Ramos (cell line): ENCODE results near the gene ARHGEF26.

Experiments
- in situ Hi-C: fragments of 300-500 bp; cut with MboI; formaldehyde crosslinking; loops from one replicate; pipeline ENCODE4 v1.14.3; 2022; ENCODE audit warnings: low sequenced_read_pairs; ENCODE audit not compliant: unreplicated experiment

The ARHGEF26 gene

DNA sequence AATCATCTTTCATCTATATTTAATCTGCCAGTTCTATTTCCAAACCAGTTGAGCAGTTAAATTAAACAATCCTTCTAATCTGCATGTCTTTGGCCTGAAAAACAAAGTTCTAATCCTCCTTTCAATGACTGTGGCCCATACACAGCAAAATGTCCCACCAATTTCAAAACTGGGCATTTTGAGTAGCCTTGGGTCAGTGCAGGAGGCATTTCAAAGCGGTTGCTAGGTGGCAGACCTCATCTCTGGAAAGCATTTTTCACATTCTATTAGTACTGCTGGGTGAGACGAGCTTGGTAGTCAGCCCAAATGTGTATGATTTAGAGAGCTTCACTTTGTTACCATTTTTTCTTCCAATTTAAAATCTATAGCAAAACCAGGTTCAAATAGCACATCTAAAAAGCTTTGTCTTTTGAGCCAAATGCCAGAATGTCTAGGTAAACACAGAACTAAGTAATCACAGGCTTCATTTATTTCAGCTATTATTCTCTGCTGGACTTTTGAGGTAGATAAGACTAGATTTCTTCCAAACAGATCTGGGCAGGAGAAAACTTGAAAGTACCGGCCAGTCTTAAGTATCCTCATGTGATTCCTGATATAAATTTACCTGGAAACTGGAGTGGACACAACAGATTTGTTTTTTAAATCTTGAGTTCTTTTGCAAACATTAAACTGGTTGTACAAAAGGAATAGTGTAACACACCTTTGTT is 8.9 kb upstream of the ARHGEF26 start:
- in situ Hi-C loops, result no loop called here

DNA sequence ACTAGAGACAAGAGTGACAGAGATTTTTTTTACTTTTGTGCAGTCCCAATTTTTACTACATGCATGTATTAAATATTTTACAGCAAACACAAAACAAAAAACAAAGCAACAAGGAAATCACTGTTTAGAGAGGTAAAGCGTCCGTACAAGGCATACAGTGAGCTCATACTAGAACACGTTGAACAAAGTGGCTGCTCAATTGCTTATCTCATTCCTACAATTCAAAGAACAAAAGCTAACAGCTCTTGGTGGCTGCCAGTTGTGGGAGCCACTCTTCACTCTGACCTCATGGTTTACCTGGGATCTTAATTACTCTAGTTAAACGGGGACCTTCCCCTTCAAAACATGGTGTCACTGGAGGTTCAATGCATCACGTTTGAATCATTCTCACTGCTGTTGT is 7.6 kb upstream of the ARHGEF26 start:
- in situ Hi-C loops, result no loop called here

DNA sequence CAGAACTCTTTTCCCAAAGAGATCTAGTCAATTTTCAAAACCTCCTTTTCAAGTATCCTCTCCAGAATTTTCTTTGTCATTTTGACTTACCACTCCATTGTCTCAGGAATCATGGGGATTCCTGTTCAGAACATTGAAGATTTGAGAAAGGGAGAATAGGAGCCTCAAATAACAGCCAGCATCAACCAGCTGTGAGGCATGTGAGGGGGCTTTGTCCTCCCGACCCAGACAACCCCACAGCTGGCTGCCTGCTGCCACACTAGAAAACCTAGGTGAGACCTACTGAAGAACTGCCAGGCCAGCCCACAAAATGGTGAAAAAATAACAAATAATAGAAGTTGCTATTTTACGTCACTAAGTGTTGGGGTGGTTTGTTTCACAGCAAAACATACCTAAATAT is 5.9 kb upstream of the ARHGEF26 start:
- in situ Hi-C loops, result no loop called here

DNA sequence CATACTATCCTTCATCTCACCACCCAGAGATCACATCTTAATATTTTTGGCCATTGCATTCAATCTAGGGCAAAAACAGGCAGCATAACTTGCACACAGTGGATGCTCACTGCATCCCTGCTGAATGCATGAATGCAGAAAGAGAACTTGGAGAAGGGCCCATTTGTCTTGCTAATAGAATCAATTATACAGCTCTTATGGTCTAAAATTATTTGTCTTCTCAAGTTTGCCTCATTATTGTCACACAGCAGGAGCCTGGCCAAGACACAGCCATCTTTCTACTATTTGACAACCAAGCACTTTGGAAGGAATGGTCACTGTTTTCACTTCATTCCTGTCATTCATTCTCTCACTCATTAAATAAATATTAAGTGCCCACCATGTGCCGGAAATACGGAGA is 1.2 kb upstream of the ARHGEF26 start:
- in situ Hi-C loops, result no loop called here

DNA sequence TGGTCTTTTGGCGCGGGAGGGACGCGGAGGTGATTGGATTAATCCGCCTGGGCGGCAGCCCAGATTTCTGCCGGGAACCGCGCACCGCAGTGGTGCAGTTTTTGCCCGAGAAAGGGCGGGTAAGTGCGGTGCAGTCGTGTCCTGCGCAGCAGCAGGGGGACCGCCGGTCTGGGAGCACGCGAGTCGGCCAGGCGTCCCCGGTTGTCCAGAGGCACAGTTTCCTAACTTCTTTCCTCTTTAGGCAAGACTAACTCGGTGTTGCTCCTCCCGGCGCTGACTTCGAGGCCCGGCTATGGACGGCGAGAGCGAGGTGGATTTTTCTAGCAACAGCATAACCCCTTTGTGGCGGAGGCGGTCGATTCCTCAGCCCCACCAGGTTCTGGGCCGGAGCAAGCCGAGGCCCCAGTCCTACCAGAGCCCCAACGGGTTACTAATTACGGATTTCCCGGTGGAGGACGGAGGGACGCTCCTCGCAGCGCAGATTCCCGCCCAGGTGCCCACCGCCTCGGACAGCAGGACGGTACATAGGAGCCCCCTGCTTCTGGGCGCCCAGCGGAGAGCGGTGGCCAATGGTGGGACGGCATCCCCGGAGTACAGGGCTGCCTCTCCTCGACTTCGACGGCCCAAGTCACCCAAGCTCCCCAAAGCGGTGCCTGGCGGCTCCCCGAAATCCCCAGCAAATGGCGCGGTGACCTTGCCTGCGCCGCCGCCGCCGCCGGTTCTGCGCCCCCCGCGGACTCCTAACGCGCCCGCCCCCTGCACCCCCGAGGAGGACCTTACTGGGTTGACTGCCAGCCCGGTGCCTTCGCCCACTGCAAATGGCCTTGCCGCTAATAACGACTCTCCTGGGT is 736 bp downstream of the ARHGEF26 start:
- in situ Hi-C loops, result no loop called here

DNA sequence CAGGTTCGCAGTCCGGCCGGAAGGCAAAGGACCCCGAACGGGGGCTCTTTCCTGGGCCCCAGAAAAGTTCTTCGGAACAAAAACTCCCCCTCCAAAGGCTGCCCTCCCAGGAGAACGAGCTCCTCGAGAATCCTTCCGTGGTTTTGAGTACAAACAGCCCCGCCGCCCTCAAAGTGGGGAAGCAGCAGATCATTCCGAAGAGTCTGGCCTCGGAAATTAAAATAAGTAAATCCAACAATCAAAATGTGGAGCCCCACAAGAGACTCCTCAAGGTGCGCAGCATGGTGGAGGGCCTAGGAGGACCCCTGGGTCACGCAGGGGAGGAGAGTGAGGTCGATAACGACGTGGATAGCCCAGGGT is 1.3 kb downstream of the ARHGEF26 start:
- in situ Hi-C loops, result no loop called here

DNA sequence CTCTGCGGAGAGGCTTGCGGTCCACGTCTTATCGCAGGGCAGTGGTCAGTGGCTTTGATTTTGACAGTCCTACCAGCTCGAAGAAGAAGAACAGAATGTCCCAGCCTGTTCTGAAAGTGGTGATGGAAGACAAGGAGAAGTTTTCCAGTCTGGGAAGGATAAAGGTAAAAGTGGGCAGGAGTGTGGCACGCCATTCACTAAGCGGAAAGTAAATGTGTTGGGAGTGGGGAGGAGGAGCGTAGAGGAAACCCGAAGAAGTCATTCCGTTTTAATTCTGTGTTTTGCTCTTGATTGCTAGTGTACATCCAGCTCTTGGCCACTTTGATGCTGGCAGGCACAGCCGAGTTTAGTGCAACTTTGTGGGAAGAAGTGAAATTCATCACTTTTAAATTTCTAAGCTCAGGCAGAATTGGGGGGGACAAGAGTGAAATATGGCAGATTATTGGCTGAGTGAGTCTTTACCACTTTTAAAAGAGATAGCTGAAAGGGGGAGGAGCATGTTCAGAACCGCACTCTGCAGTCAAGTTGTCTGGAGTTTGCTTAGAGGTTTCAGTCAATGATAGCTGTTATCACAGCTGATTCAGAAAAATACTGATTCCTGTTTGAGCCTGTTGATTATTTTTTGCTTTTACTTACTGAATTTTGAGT is 1.8 kb downstream of the ARHGEF26 start:
- in situ Hi-C loops, result no loop called here

DNA sequence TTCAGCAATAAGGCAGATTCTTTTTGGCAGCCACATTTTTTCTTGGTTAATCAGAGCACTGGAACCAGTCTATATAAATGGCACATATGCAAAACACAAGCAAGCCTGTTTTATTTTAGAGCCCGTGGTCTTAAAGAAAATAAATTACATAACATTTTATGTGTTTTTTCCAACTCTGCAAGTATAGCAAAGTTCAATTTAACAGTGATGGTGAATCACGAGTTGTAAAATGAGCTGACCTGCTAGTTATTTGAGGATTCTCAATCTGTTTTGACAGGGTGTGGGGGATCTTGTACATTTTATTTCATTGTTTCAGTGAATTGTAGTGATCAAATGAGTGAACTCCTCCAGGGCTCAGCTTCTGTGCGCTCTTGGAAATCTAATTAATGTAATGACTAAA is 2.7 kb downstream of the ARHGEF26 start:
- in situ Hi-C loops, result no loop called here

DNA sequence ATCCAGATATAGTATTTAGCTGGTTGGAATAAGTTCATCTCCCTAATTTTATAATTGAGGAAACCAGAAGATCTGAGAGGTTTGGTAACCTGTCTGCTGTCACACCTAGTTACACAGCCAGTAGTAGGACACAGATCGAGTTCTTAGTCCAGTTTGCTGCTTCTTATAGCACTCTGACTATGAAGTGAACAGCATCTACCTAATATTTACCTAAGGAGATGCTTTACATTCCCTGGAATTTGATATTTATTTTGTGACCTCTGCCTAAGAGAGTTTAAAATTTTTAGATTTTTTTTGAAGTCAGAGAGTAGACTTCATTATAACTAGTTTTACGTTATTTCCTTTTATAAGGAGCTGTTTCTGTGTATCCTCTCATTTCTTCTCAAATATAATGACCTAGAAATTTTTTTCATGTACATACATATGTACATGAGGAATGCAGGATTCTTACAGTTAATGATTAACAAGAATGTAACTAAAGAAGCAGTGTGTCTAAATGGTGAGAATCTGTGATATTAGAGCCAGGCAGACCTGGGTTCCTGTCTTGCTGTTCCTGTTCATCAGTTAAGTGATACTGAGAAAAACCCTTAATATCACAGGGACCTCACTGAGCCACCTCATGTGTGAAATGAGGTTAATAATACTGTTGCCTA is 4.3 kb downstream of the ARHGEF26 start:
- in situ Hi-C loops, result no loop called here

DNA sequence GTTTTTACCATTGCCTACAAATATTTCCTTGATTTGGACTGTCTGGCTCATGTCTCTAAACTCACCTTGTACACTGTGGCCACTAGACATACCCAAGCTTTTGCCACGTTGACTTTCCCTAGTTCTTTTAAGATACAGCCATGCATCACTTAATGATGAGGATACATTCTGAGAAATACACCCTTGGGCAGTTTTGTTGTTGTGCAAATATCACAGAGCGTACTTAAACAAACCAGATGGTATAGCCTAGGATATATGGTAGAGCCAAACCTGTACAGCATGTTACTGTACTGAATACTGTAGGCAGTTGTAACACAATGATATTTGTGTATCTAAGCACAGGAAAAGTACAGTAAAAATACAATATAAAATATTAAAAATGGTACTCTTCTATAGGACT is 5.5 kb downstream of the ARHGEF26 start:
- in situ Hi-C loops, result no loop called here

DNA sequence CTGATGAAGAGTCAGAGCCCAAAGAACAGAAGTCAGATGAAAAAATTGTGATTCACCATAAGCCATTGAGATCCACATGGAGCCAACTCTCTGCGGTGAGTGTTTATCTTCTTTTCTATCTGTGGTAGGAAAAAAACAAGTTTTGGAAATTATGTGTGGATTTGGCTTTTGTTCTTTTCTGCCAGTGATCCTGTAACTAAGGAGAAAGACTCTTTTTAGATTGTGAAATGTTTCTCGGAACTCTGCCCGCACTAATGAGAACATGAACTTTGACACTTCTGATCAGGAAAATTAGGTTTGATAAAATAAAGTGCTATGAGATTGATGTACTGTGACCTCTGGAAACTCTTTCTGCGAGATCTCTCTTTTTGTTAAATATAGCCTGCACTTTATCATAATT is 8.4 kb downstream of the ARHGEF26 start:
- in situ Hi-C loops, result no loop called here

DNA sequence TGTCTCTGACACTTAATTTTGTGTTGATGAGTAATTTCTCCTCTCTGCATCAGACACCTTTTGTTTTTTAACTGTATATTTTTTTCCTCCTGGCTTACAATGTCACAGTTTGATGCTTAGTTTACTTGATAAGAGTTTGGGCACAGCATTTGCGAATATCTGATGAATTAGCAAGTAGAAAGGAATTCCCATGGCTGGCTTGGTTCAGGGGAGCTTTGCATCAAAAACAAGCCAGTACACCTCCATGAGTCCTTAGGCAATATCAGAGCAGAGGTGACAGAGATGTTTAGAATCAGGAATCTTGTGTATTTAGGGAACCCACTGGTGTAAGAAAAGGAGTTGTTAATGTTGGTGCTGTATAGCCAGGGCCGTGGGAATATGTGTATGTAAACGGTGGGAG is 9.3 kb downstream of the ARHGEF26 start:
- in situ Hi-C loops, result no loop called here

DNA sequence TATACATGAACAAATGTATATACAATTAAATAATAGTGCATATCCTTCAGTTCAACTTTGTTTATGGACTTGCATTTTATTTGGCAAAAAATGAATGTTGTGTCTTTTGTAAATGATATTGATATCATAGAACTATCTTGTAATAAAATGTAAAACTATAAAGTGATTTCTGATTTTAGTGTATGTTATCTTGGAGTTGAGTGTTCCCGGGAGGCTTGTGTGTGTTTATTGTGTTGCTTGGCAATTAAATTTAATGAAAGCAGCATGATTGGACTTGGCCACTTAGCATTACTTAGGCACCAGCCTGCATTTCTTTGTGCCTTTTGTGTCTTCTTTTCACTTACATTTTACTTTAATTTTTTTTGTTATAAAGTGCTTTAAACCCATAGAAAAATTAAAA is 10.6 kb downstream of the ARHGEF26 start:
- in situ Hi-C loops, result no loop called here

DNA sequence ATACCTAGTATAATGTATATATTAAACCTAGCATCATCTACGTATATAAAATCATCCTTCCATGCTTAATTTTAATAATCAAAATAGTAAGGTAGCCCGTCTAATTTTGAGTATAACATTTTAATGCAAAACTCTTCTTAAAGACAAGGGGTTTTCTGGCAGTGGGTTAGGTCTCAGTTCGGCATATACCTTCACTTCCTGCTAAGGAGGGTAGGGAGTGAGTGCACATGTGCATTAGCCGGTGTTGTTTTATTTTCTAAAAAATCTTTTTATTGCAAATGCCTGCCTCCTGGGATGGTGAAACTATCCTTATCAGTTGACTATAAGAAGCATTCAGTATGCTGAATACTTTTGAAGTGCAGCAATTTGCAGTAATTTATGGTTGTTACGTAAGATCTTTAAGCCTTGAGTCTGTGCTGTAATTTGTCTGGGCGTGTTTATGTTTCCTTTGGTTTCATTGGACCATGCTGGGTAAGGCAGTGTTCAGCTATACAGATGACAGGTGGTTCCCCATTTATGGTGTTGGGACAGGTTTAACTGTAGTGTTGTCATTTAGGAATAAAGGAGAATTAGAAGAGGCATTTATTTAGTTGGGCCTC is 11.7 kb downstream of the ARHGEF26 start:
- in situ Hi-C loops, result no loop called here

DNA sequence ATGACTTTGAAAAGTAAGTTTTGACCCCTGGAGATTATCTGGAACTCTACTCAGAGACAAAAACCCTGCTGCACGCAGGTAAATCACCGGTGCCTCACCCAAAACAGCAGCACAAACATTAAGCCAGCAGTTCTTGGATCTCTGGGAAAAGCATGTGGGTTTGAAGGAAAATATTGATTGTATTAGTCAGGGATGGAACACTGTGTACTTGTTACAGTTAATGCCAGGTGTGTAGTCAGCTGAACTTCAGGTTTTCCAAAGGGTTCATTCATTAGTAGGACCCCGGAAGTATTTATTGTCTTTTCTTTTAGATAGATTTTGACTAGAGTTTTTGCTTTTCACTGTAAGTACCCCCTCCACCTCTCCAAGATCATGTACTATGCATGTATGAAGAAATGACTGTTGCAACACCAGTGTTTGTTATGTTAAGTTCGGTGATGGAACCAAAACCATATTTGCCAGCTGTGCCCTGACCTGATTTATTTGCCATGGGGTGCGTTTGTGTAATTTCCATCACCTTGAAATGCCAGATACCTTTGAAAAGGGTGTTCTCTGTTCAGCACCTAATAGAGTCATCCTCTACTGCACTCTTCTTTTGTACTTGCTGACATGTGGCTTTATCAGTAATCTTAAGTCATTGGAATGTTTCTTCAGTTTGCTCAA is 14.5 kb downstream of the ARHGEF26 start:
- in situ Hi-C loops, result no loop called here

DNA sequence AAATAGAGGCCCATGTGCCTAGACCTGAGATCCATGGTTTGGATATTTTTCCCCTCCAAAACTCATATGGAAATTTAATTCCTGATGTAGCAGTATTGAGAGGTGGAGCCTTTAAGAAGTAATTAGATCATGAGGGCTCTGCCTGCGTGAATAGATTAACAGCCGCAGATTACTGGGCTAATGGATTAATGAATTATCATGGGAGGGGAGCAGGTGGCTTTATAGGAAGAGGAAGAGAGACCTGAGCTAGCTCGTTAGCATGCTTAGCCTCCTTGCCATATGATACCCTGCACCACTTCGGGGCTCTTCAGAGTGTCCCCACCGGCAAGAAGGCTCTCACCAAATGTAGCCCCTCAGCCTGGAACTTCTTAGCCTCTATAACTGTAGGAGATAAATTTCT is 15.8 kb downstream of the ARHGEF26 start:
- in situ Hi-C loops, result no loop called here

DNA sequence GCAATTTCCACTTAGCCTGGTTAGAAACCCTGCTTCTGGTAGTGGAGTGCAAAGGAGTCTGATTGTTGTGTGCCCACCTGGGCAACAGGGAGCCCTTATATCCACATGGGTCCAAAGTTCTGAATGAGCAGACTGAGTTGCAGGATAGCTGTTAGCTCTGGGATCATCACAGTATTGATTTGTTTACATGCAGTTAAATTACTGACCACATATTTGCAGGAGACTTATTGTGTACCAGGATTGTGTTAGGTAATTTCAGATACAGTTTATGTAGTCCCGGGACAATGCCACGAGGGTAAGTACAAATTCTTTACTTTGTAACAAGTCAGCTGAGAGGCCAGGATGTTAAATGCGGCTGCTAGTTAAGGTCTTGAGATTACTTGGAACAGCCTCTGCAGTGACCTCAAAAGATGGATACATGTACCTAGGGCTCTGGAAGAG is 18.8 kb downstream of the ARHGEF26 start:
- in situ Hi-C loops, result no loop called here

DNA sequence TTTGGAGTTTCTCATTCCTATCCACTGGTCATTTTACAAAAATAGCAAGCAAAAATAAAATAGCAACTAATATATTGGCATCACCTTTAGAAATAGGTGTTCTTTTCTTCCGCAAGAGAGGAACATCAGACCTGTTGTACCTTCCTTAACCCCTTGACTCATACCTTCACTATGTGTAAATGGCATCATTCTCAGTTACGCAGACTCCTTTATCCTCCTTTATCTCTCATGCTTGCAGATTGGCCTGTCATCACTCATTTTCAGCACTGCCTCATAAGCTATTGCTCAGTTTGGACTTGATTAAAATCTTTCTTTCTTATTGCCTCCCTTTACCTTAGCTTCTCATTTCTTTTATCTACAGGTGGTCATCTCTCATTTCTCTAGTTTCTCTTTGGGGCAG is 21.4 kb downstream of the ARHGEF26 start:
- in situ Hi-C loops, result no loop called here

DNA sequence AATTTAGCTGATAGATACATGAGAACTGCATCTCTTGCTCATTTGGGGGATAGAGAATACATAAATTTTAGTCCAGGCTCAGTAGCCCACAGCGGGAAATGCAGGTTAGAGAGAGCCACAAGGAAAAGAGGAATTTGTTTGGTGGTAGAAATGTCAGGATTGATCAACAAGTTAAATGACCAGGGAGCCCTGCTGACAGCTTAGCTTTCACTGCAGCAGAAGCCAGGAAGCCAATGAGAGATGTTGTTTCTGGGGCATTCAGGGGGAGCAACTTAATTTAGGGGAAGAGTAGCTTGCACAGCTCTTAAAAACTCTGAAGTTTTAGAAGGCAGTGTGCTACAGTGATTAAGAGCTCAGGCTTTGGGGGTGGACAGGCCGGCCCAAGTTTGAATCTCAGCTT is 22.7 kb downstream of the ARHGEF26 start:
- in situ Hi-C loops, result no loop called here
